Neural progenitor cell (in vitro differentiated cells): ENCODE results near the gene SPINT3. TPM values are rescaled to one million over a fixed set of nuclear protein-coding genes. Genes with fewer than 3 reads are reported as not detected.

Source experiments
- DNase-seq: peaks from one replicate; pipeline ENCODE4 v3.0.0-alpha.2; 2016; ENCODE audit warnings: low spot score
- H2AFZ ChIP-seq: fragments of 200-600 bp; sonication (generic); replicated peaks from 2 replicates; pipeline ENCODE4 v1.6.1; 2016; ENCODE audit warnings: antibody characterized with exemption
- H3F3A ChIP-seq: fragments of 200-600 bp; sonication (generic); 2 replicates; pipeline ENCODE4 v1.6.1; 2016; ENCODE audit warnings: antibody characterized with exemption, low read depth
- H3K27ac ChIP-seq: fragments of 200-600 bp; sonication (generic); 2 replicates; pipeline ENCODE4 v1.5.1; 2016; ENCODE audit warnings: mild to moderate bottlenecking
- H3K27me3 ChIP-seq: fragments of 200-600 bp; sonication (generic); 2 replicates; pipeline ENCODE4 v1.6.1; 2016; ENCODE audit warnings: mild to moderate bottlenecking, moderate library complexity
- H3K36me3 ChIP-seq: fragments of 200-600 bp; sonication (generic); 2 replicates; pipeline ENCODE4 v1.5.1; 2016
- H3K4me1 ChIP-seq: fragments of 200-600 bp; sonication (generic); 2 replicates; pipeline ENCODE4 v1.6.1; 2016; ENCODE audit warnings: mixed run types
- H3K4me2 ChIP-seq: fragments of 200-600 bp; sonication (generic); 2 replicates; pipeline ENCODE4 v1.6.1; 2016
- H3K4me3 ChIP-seq: fragments of 200-600 bp; sonication (generic); 2 replicates; pipeline ENCODE4 v1.5.1; 2016
- H3K79me2 ChIP-seq: fragments of 200-600 bp; sonication (generic); 2 replicates; pipeline ENCODE4 v1.6.1; 2016; ENCODE audit warnings: low read depth
- H3K9ac ChIP-seq: fragments of 200-600 bp; sonication (generic); 2 replicates; pipeline ENCODE4 v1.6.1; 2016
- H3K9me3 ChIP-seq: fragments of 200-600 bp; sonication (generic); 2 replicates; pipeline ENCODE4 v1.5.1; 2016; ENCODE audit warnings: low read depth
- H4K20me1 ChIP-seq: fragments of 200-600 bp; sonication (generic); 2 replicates; pipeline ENCODE4 v1.6.1; 2016; ENCODE audit warnings: low read depth
- H3K27ac Mint-ChIP-seq: 3 replicates; pipeline ENCODE4 v1.8.0; 2021; ENCODE audit warnings: mixed read lengths
- H3K27me3 Mint-ChIP-seq: 2 replicates; pipeline ENCODE4 v1.8.0; 2022; ENCODE audit warnings: low read depth, mild to moderate bottlenecking, inconsistent platforms, moderate library complexity, mixed read lengths; ENCODE audit not compliant: insufficient read depth
- H3K36me3 Mint-ChIP-seq: 3 replicates; pipeline ENCODE4 v1.8.0; 2021; ENCODE audit warnings: mixed read lengths
- H3K4me1 Mint-ChIP-seq: 3 replicates; pipeline ENCODE4 v1.8.0; 2021; ENCODE audit warnings: mixed read lengths
- H3K4me3 Mint-ChIP-seq: 3 replicates; pipeline ENCODE4 v1.8.0; 2021; ENCODE audit warnings: mild to moderate bottlenecking, moderate library complexity, mixed read lengths
- H3K9me3 Mint-ChIP-seq: 3 replicates; pipeline ENCODE4 v1.8.0; 2020; ENCODE audit warnings: mixed read lengths
- CTCF ChIP-seq: fragments of 200-600 bp; sonication (generic); IDR thresholded peaks from 2 replicates; pipeline ENCODE4 v1.5.1; 2017; ENCODE audit warnings: antibody characterized with exemption, mild to moderate bottlenecking
- EZH2 ChIP-seq: fragments of 200-600 bp; sonication (generic); IDR thresholded peaks from 2 replicates; pipeline ENCODE4 v1.6.1; 2017; ENCODE audit warnings: antibody characterized with exemption, mild to moderate bottlenecking, moderate library complexity
- EZH2phosphoT487 ChIP-seq: fragments of 200-600 bp; sonication (generic); IDR thresholded peaks from 2 replicates; pipeline ENCODE4 v1.6.1; 2017; ENCODE audit warnings: antibody characterized with exemption
- total RNA-seq: library from RNA; depleted of rRNA; stranded (reverse); fragments of >200 nt; gene quantifications from 2 replicates; pipeline ENCODE4 v1.2.3, GENCODE V29; 2015; ENCODE audit warnings: low replicate concordance

SPINT3 gene
- total RNA-seq, 1 donor from 2014 or later, result not detected

- H3K27ac ChIP-seq, result no peak within 1 kb of the TSS
- no peaks in the 10 kb centered on the region for H3K9me3 Mint-ChIP-seq
- H3K27me3 ChIP-seq, result no peaks in the 10 kb centered on the region
- no peaks in the 10 kb centered on the region for H3K36me3 ChIP-seq
- DNase-seq, result no peak
- peaks cover 8% of the 10 kb centered on the region for H3K27me3 Mint-ChIP-seq
- H3K9ac ChIP-seq, result no peak within 1 kb of the TSS
- no peak within 1 kb of the TSS for H3K4me2 ChIP-seq
- TF ChIP-seq EZH2phosphoT487 (no peak), CTCF (no peak), EZH2 (no peak)
- no peak within 1 kb of the TSS for H3K27ac Mint-ChIP-seq
- H3K36me3 Mint-ChIP-seq, result no peaks in the 10 kb centered on the region
- H3F3A ChIP-seq, result no peaks in the 10 kb centered on the region
- no peaks in the 10 kb centered on the region for H4K20me1 ChIP-seq
- H3K4me3 Mint-ChIP-seq, result no peak within 1 kb of the TSS
- no peak within 1 kb of the TSS for H3K4me3 ChIP-seq
- H3K4me1 Mint-ChIP-seq, result no peaks in the 10 kb centered on the region
- H3K79me2 ChIP-seq, result no peaks in the 10 kb centered on the region
- no peaks in the 10 kb centered on the region for H3K9me3 ChIP-seq
- no peaks in the 10 kb centered on the region for H3K4me1 ChIP-seq
- no peak within 1 kb of the TSS for H2AFZ ChIP-seq
Measured at GRCh38 chr20:45539382-45539781, 24.0 kb upstream of the SPINT3 start, which contains the start of gene WFDC6. TSS of gene WFDC6 (minus strand) at chr20:45539482. CDS start at chr20:45539407, 75 bp downstream.

- no peak overlapping the region for H3K27ac Mint-ChIP-seq
- DNase-seq, result peak; percentile 13
- no peaks in the 10 kb centered on the region for H3K4me1 Mint-ChIP-seq
Measured at GRCh38 chr20:45538209-45538799, 22.9 kb upstream of the SPINT3 start.

GRCh38 chr20:45527294-45527693 lies 11.9 kb upstream of the SPINT3 start:
- peaks cover 7% of the 10 kb centered on the region for H3K27me3 Mint-ChIP-seq
- no peak for DNase-seq

More at GRCh38 chr20:45538209-45538799, 22.9 kb upstream of the SPINT3 start:
- Mint-ChIP-seq H3K36me3 (no peaks in the 10 kb centered on the region), H3K4me3 (no peak overlapping the region), H3K27me3 (peaks cover 5% of the 10 kb centered on the region), H3K9me3 (no peaks in the 10 kb centered on the region)
- Histone ChIP-seq H2AFZ (no peak overlapping the region), H3K4me2 (no peak overlapping the region), H3K79me2 (no peaks in the 10 kb centered on the region), H3K9me3 (no peaks in the 10 kb centered on the region), H3K4me1 (no peaks in the 10 kb centered on the region), H3K27ac (no peak overlapping the region), H3K27me3 (no peaks in the 10 kb centered on the region), H3K36me3 (no peaks in the 10 kb centered on the region), H3K9ac (no peak overlapping the region), H3K4me3 (no peak overlapping the region), H4K20me1 (no peaks in the 10 kb centered on the region), H3F3A (no peaks in the 10 kb centered on the region)
- peak; percentile 37 for TF ChIP-seq CTCF
- TF ChIP-seq EZH2, result no peak

More at GRCh38 chr20:45527294-45527693, 11.9 kb upstream of the SPINT3 start:
- Histone ChIP-seq H3K27me3 (peaks cover 15% of the 10 kb centered on the region), H3K4me3 (no peak overlapping the region), H3F3A (no peaks in the 10 kb centered on the region), H3K36me3 (no peaks in the 10 kb centered on the region), H2AFZ (no peak overlapping the region), H3K4me2 (no peak overlapping the region), H3K9me3 (no peaks in the 10 kb centered on the region), H3K79me2 (no peaks in the 10 kb centered on the region), H3K9ac (no peak overlapping the region), H3K27ac (no peak overlapping the region), H4K20me1 (no peaks in the 10 kb centered on the region), H3K4me1 (no peaks in the 10 kb centered on the region)
- Mint-ChIP-seq H3K4me1 (no peaks in the 10 kb centered on the region), H3K36me3 (no peaks in the 10 kb centered on the region), H3K9me3 (no peaks in the 10 kb centered on the region), H3K27ac (no peak overlapping the region), H3K4me3 (no peak overlapping the region)
- TF ChIP-seq CTCF, result no peak
